Neutrophil (primary cell): Measurements from ENCODE around the gene GRK1.

Experiments used
- H3K27ac ChIP-seq: fragments of 200-600 bp; sonication (generic); 2 replicates; pipeline ENCODE4 v1.5.1; 2016; ENCODE audit warnings: mild to moderate bottlenecking, moderate library complexity
- H3K27me3 ChIP-seq: fragments of 200-600 bp; sonication (generic); 2 replicates; pipeline ENCODE4 v1.6.0; 2016; ENCODE audit warnings: mild to moderate bottlenecking
- H3K36me3 ChIP-seq: fragments of 200-600 bp; sonication (generic); 2 replicates; pipeline ENCODE4 v1.5.1; 2017
- H3K4me1 ChIP-seq, 2 experiments: fragments of 200-600 bp in 1 of 2; sonication (generic) in 1 of 2; 1 replicate in 1 of 2; 2 replicates in 1 of 2; pipeline versions ENCODE4 v1.5.1 to v1.6.1; 2013 to 2016; ENCODE audit warnings: low read depth in 1 of 2, low read length in 1 of 2, mild to moderate bottlenecking in 1 of 2, moderate library complexity in 1 of 2; ENCODE audit not compliant: control insufficient read depth in 1 of 2, insufficient read depth in 1 of 2
- H3K4me3 ChIP-seq, 2 experiments: fragments of 200-600 bp in 1 of 2; sonication (generic) in 1 of 2; 1 replicate in 1 of 2; 2 replicates in 1 of 2; pipeline ENCODE4 v1.5.1; 2013 to 2016; ENCODE audit warnings: low read depth in 1 of 2, low read length in 1 of 2, mild to moderate bottlenecking in 1 of 2, moderate library complexity in 1 of 2
- H3K9me3 ChIP-seq: fragments of 200-600 bp; sonication (generic); 2 replicates; pipeline ENCODE4 v1.5.1; 2016
- TF ChIP-seq, protein P1 (sequence below): fragments of 200-600 bp; sonication (generic); IDR thresholded peaks from 2 replicates; pipeline ENCODE4 v1.5.1; 2016; ENCODE audit warnings: antibody characterized with exemption

GRK1 gene

DNA sequence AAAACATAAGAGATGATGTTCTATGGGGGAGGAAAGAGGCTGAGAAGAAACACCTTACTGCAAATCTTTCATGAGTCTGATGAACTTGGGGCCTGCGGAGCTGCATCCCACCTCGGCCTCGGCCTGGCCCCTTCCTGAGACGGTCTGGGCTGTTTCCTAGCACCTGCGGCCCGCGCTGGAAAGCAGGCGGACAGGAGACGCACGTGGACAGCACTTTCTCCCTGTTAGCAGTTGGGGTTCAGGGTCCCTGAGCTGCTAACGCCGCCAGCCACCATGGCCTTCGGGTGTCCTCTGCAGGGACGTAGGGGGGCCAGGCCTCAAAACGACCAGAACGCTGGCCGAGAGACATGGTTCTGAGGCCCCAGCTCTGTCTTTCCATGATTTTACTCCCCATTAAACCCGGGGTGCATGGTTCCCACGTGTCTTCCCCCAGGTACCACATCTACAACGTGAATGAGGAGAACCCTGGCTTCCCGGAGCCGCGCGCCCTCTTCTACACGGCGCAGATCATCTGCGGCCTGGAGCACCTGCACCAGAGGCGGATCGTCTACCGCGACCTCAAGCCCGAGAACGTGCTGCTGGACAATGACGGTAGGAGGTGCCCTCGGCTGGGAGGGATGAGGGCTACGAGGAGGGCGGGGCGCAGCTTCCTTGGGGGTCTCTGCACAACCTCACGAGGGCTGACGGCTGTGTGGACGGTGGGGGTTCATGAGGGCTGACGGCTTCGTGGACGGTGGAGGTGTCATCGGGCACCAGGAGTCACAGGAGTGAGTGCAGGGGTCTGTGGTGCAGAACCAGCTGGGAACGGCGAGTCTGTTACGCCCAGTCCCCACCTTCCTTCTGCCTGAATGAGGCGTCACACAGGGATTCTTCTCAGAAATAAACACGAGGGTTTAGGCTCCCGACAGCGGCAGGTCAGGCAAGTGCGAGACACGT lies 4.3 kb downstream of the GRK1 start:
- TF ChIP-seq, protein P1, sequence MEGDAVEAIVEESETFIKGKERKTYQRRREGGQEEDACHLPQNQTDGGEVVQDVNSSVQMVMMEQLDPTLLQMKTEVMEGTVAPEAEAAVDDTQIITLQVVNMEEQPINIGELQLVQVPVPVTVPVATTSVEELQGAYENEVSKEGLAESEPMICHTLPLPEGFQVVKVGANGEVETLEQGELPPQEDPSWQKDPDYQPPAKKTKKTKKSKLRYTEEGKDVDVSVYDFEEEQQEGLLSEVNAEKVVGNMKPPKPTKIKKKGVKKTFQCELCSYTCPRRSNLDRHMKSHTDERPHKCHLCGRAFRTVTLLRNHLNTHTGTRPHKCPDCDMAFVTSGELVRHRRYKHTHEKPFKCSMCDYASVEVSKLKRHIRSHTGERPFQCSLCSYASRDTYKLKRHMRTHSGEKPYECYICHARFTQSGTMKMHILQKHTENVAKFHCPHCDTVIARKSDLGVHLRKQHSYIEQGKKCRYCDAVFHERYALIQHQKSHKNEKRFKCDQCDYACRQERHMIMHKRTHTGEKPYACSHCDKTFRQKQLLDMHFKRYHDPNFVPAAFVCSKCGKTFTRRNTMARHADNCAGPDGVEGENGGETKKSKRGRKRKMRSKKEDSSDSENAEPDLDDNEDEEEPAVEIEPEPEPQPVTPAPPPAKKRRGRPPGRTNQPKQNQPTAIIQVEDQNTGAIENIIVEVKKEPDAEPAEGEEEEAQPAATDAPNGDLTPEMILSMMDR, result no peak
- Histone ChIP-seq H3K27ac (no peak overlapping the region), H3K36me3 (no peaks in the 10 kb centered on the region), H3K4me1 (no peaks in the 10 kb centered on the region), H3K9me3 (no peaks in the 10 kb centered on the region), H3K27me3 (no peaks in the 10 kb centered on the region), H3K4me3 (no peak overlapping the region)

GRCh38 chr13:113672002-113672651 lies 5.1 kb downstream of the GRK1 start:
- H3K4me3 ChIP-seq, result no peak overlapping the region
- no peak overlapping the region for H3K27ac ChIP-seq
- TF ChIP-seq, protein P1, result no peak
- no peaks in the 10 kb centered on the region for H3K4me1 ChIP-seq
- no peaks in the 10 kb centered on the region for H3K9me3 ChIP-seq
- no peaks in the 10 kb centered on the region for H3K36me3 ChIP-seq
- H3K27me3 ChIP-seq, result no peaks in the 10 kb centered on the region

DNA sequence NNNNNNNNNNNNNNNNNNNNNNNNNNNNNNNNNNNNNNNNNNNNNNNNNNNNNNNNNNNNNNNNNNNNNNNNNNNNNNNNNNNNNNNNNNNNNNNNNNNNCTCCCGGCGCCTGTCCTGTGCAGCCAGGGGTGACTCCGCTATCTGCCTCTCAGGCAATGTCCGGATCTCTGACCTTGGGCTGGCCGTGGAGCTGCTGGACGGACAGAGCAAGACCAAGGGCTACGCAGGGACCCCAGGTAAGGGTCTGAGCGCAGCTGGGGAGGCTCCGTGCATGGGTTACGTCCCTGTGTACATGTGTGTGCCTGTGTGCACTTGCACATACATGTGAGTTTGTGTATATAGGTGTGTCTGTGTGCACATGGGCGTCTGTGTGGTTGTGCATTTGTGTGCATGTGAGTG lies 55.9 kb downstream of the GRK1 start:
- no peak overlapping the region for H3K27ac ChIP-seq
- peaks cover 0 to 15% of the 10 kb centered on the region in 2 experiments for H3K4me1 ChIP-seq
- no peaks in the 10 kb centered on the region for H3K9me3 ChIP-seq
- H3K4me3 ChIP-seq, result no peak overlapping the region
- no peaks in the 10 kb centered on the region for H3K36me3 ChIP-seq
- H3K27me3 ChIP-seq, result no peaks in the 10 kb centered on the region
- TF ChIP-seq, protein P1, result no peak

DNA sequence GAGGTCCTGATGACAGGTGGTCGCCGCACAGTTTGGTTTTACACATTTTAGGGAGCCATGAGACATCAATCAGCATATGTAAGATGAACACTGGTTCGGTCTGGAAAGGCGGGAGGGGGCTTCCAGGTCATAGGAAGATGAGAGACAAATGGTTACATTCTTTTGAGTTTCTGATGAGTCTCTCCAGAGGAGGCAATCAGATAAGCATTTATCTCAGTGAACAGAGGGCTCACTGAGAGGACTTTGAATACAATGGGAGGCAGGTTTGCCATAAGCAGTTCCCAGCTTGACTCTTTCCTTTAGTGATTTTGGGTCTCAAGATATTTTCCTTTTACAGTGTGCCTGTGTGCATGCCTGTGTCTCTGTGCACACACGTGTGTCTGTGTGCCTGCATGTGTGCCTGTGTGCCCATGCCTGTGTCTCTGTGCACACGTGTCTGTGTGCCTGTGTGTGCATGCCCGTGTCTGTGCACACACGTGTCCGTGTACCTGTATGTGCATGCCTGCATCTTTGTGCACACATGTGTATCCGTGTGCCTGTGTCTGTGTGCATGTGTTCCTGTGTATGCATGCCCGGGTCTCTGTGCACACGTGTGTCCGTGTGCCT lies 56.5 kb downstream of the GRK1 start:
- H3K36me3 ChIP-seq, result no peaks in the 10 kb centered on the region
- H3K9me3 ChIP-seq, result no peaks in the 10 kb centered on the region
- no peak overlapping the region for H3K4me3 ChIP-seq
- H3K4me1 ChIP-seq, result peaks cover 0 to 15% of the 10 kb centered on the region in 2 experiments
- no peak overlapping the region for H3K27ac ChIP-seq
- TF ChIP-seq, protein P1, result no peak
- H3K27me3 ChIP-seq, result peaks cover 4% of the 10 kb centered on the region

GRCh38 chr13:113724016-113724758 lies 57.2 kb downstream of the GRK1 start:
- Histone ChIP-seq H3K36me3 (no peaks in the 10 kb centered on the region), H3K4me1 (peaks cover 0 to 15% of the 10 kb centered on the region in 2 experiments), H3K27ac (peak overlapping the region; percentile 78), H3K9me3 (no peaks in the 10 kb centered on the region), H3K4me3 (peak overlapping the region; percentile 62 to 72), H3K27me3 (peaks cover 11% of the 10 kb centered on the region)
- TF ChIP-seq, protein P1, result no peak
